ENCODE data around the gene JHY.
A peak's percentile ranks its signal among the peaks of the same experiment; 100 is the strongest.

JHY gene

GRCh38 chr11:122978299-122978620 lies 95.7 kb downstream of the JHY start:
- DNase-seq (ENCODE audit: low read depth), result no peak
- H3K4me3 ChIP-seq (ENCODE audit: low read depth, low read length), result no peak overlapping the region
- in situ Hi-C loops (cut with HindIII; ENCODE audit: low sequenced_read_pairs), result no loop called here
- TF ChIP-seq CTCF (IDR thresholded peaks at IDR 0.05; ENCODE audit: low read depth, low read length, missing control alignments), result no peak

GRCh38 chr11:122979103-122979814 lies 96.7 kb downstream of the JHY start:
- in situ Hi-C loops (cut with HindIII; ENCODE audit: low sequenced_read_pairs), result no loop called here
- TF ChIP-seq CTCF (IDR thresholded peaks at IDR 0.05; ENCODE audit: low read depth, low read length, missing control alignments), result no peak
- DNase-seq (ENCODE audit: low read depth), result no peak
- no peak overlapping the region for H3K4me3 ChIP-seq (ENCODE audit: low read depth, low read length)

GRCh38 chr11:122979815-122980595 lies 97.4 kb downstream of the JHY start:
- in situ Hi-C loops (cut with HindIII; ENCODE audit: low sequenced_read_pairs), result no loop called here
- no peak for TF ChIP-seq CTCF (IDR thresholded peaks at IDR 0.05; ENCODE audit: low read depth, low read length, missing control alignments)
- H3K4me3 ChIP-seq (ENCODE audit: low read depth, low read length), result no peak overlapping the region
- DNase-seq (ENCODE audit: low read depth), result no peak

- TF ChIP-seq CTCF (IDR thresholded peaks at IDR 0.05; ENCODE audit: low read depth, low read length, missing control alignments), result no peak
- in situ Hi-C loops (cut with HindIII; ENCODE audit: low sequenced_read_pairs), result no loop called here
- DNase-seq (ENCODE audit: low read depth), result peak; percentile 3
- no peak within 1 kb of the TSS for H3K4me3 ChIP-seq (ENCODE audit: low read depth, low read length)
Observed at GRCh38 chr11:122981388-122982264, 99.1 kb downstream of the JHY start, which contains the start of gene BSX. Gene BSX, minus strand, starts transcription at chr11:122981834. Its CDS starts 163 bp downstream, at chr11:122981671.

- in situ Hi-C loops (cut with HindIII; ENCODE audit: low sequenced_read_pairs), result no loop called here
- no peak for DNase-seq (ENCODE audit: low read depth)
- TF ChIP-seq CTCF (IDR thresholded peaks at IDR 0.05; ENCODE audit: low read depth, low read length, missing control alignments), result no peak
- peak overlapping the region; percentile 59 for H3K4me3 ChIP-seq (ENCODE audit: low read depth, low read length)
Observed at GRCh38 chr11:122983438-122984185, 101.1 kb downstream of the JHY start.
